Measurements from ENCODE around the gene SLC6A3. TPM values are rescaled to one million over a fixed set of nuclear protein-coding genes. Genes with fewer than 3 reads are reported as not detected.
"Not testable (repeated sequence)": the region's sequence is repeated elsewhere in the genome, so short reads cannot be mapped to it uniquely, and the experiment has no call there.

Gene SLC6A3
- total RNA-seq, 2 experiments from 2014 or later: not detected

- no peak for DNase-seq
- H3K4me3 Mint-ChIP-seq: no peak overlapping the region
- no peak overlapping the region for H3K27ac Mint-ChIP-seq
- ChIA-PET CTCF (interaction anchor here (1.1 kb wide), 1 partner anchor 169 kb away, joined by 4 read pairs; no protein-coding TSS in a partner anchor), POLR2A (no interaction called here)
- H3K36me3 Mint-ChIP-seq: peaks cover 28% of the 10 kb centered on the region
- H3K9me3 Mint-ChIP-seq: no peaks in the 10 kb centered on the region
- intact Hi-C loops (cut with micrococcal nuclease): no loop called here
- H3K27me3 Mint-ChIP-seq: no peaks in the 10 kb centered on the region
- no peaks in the 10 kb centered on the region for H3K4me1 Mint-ChIP-seq (ENCODE audit: low read depth)
Measured at GRCh38 chr5:1476181-1476966, 31.1 kb upstream of the SLC6A3 start.

GRCh38 chr5:1475544-1475900 is 30.3 kb upstream of the SLC6A3 start:
- POLR2A ChIA-PET; DNase-seq; H3K27ac Mint-ChIP-seq; H3K4me3 Mint-ChIP-seq; H3K27me3 Mint-ChIP-seq; intact Hi-C loops (cut with micrococcal nuclease); H3K4me1 Mint-ChIP-seq (ENCODE audit: low read depth); H3K9me3 Mint-ChIP-seq: not testable (repeated sequence)
- CTCF ChIA-PET: interaction anchor here (1.1 kb wide), 1 partner anchor 170 kb away, joined by 4 read pairs; no protein-coding TSS in a partner anchor
- peaks cover 28% of the 10 kb centered on the region for H3K36me3 Mint-ChIP-seq

GRCh38 chr5:1474866-1475543 is 29.8 kb upstream of the SLC6A3 start:
- H3K4me3 Mint-ChIP-seq: no peak overlapping the region
- peaks cover 28% of the 10 kb centered on the region for H3K36me3 Mint-ChIP-seq
- ChIA-PET POLR2A (no interaction called here), CTCF (interaction anchor here (1.1 to 1.3 kb wide), 2 partner anchors 170 to 171 kb away, joined by 4 read pairs; no protein-coding TSS in a partner anchor)
- intact Hi-C loops (cut with micrococcal nuclease): no loop called here
- no peak for DNase-seq
- H3K4me1 Mint-ChIP-seq (ENCODE audit: low read depth): no peaks in the 10 kb centered on the region
- H3K27me3 Mint-ChIP-seq: no peaks in the 10 kb centered on the region
- H3K9me3 Mint-ChIP-seq: no peaks in the 10 kb centered on the region
- H3K27ac Mint-ChIP-seq: no peak overlapping the region

- Mint-ChIP-seq H3K4me1 (ENCODE audit: low read depth) (no peaks in the 10 kb centered on the region), H3K9me3 (no peaks in the 10 kb centered on the region), H3K27me3 (no peaks in the 10 kb centered on the region), H3K4me3 (no peak overlapping the region), H3K36me3 (peaks cover 28% of the 10 kb centered on the region), H3K27ac (no peak overlapping the region)
- DNase-seq: no peak
- CTCF ChIA-PET: interaction anchor here (1.3 kb wide), 1 partner anchor 171 kb away, joined by 4 read pairs; no protein-coding TSS in a partner anchor
- intact Hi-C loops (cut with micrococcal nuclease): no loop called here
- POLR2A ChIA-PET: no interaction called here
Measured at GRCh38 chr5:1474183-1474839, 29.1 kb upstream of the SLC6A3 start.

GRCh38 chr5:1473746-1474145 is 28.5 kb upstream of the SLC6A3 start:
- Mint-ChIP-seq H3K27ac (no peak overlapping the region), H3K4me1 (ENCODE audit: low read depth) (no peaks in the 10 kb centered on the region), H3K36me3 (peaks cover 26% of the 10 kb centered on the region), H3K4me3 (no peak overlapping the region), H3K9me3 (no peaks in the 10 kb centered on the region), H3K27me3 (no peaks in the 10 kb centered on the region)
- CTCF ChIA-PET: interaction anchor here (1.3 kb wide), 1 partner anchor 172 kb away, joined by 4 read pairs; no protein-coding TSS in a partner anchor
- POLR2A ChIA-PET: no interaction called here
- DNase-seq: no peak
- intact Hi-C loops (cut with micrococcal nuclease): no loop called here

GRCh38 chr5:1472964-1473628 is 27.9 kb upstream of the SLC6A3 start:
- Mint-ChIP-seq H3K27ac (no peak overlapping the region), H3K36me3 (peaks cover 30% of the 10 kb centered on the region), H3K4me3 (no peak overlapping the region), H3K9me3 (no peaks in the 10 kb centered on the region), H3K4me1 (ENCODE audit: low read depth) (no peaks in the 10 kb centered on the region), H3K27me3 (no peaks in the 10 kb centered on the region)
- CTCF ChIA-PET: no interaction called here
- POLR2A ChIA-PET: no interaction called here
- intact Hi-C loops (cut with micrococcal nuclease): no loop called here
- DNase-seq: no peak

- H3K36me3 Mint-ChIP-seq: peaks cover 31% of the 10 kb centered on the region
- no peak overlapping the region for H3K4me3 Mint-ChIP-seq
- intact Hi-C loops (cut with micrococcal nuclease): no loop called here
- DNase-seq: no peak
- H3K27me3 Mint-ChIP-seq: no peaks in the 10 kb centered on the region
- ChIA-PET CTCF (interaction anchor here (0.6 kb wide), 1 partner anchor 176 kb away, joined by 3 read pairs; no protein-coding TSS in a partner anchor), POLR2A (no interaction called here)
- H3K27ac Mint-ChIP-seq: no peak overlapping the region
- no peaks in the 10 kb centered on the region for H3K9me3 Mint-ChIP-seq
- H3K4me1 Mint-ChIP-seq (ENCODE audit: low read depth): no peaks in the 10 kb centered on the region
Measured at GRCh38 chr5:1471997-1472963, 27.0 kb upstream of the SLC6A3 start.

GRCh38 chr5:1471240-1471853 is 26.1 kb upstream of the SLC6A3 start:
- H3K4me3 Mint-ChIP-seq: no peak overlapping the region
- DNase-seq: no peak
- no peak overlapping the region for H3K27ac Mint-ChIP-seq
- CTCF ChIA-PET: no interaction called here
- peaks cover 25% of the 10 kb centered on the region for H3K36me3 Mint-ChIP-seq
- H3K9me3 Mint-ChIP-seq: no peaks in the 10 kb centered on the region
- intact Hi-C loops (cut with micrococcal nuclease): no loop called here
- H3K27me3 Mint-ChIP-seq: no peaks in the 10 kb centered on the region
- POLR2A ChIA-PET: no interaction called here
- no peaks in the 10 kb centered on the region for H3K4me1 Mint-ChIP-seq (ENCODE audit: low read depth)

- Mint-ChIP-seq H3K4me1 (ENCODE audit: low read depth) (no peaks in the 10 kb centered on the region), H3K27me3 (no peaks in the 10 kb centered on the region), H3K27ac (no peak overlapping the region), H3K36me3 (peaks cover 28% of the 10 kb centered on the region), H3K4me3 (no peak overlapping the region), H3K9me3 (peaks cover 2% of the 10 kb centered on the region)
- intact Hi-C loops (cut with micrococcal nuclease): no loop called here
- no peak for DNase-seq
- POLR2A ChIA-PET: interaction anchor here (0.7 kb wide), 1 partner anchor 199 kb away, joined by 3 read pairs; no protein-coding TSS in a partner anchor
- CTCF ChIA-PET: interaction anchor here (1.1 to 1.7 kb wide), 2 partner anchors 9 to 175 kb away, joined by 3 to 4 read pairs; no protein-coding TSS in a partner anchor
Measured at GRCh38 chr5:1470762-1471211, 25.5 kb upstream of the SLC6A3 start.

GRCh38 chr5:1468629-1469527 is 23.6 kb upstream of the SLC6A3 start:
- CTCF ChIA-PET: interaction anchor here (0.6 to 1.7 kb wide), 3 partner anchors 11 to 299 kb away, joined by 3 to 4 read pairs (median 3); no protein-coding TSS in a partner anchor
- no peak for DNase-seq
- Mint-ChIP-seq H3K27me3 (no peaks in the 10 kb centered on the region), H3K9me3 (peaks cover 15% of the 10 kb centered on the region), H3K4me3 (no peak overlapping the region), H3K36me3 (peaks cover 35% of the 10 kb centered on the region), H3K4me1 (ENCODE audit: low read depth) (no peaks in the 10 kb centered on the region), H3K27ac (no peak overlapping the region)
- POLR2A ChIA-PET: no interaction called here
- intact Hi-C loops (cut with micrococcal nuclease): loop anchor here (5.0 kb wide), 1 partner anchor 302 kb away; no protein-coding TSS in a partner anchor
